Activated T-helper 1 cell treated with Interleukin-2 at 50 U/mL for 16 hours (primary cell): ENCODE data around the gene HIGD1B.
"Not testable (repeated sequence)": the region's sequence is repeated elsewhere in the genome, so short reads cannot be mapped to it uniquely, and the experiment has no call there.

Source experiments
- DNase-seq: peaks from one replicate; pipeline ENCODE4 v3.0.0-alpha.2; 2020; ENCODE audit warnings: low read depth

The HIGD1B gene

DNA sequence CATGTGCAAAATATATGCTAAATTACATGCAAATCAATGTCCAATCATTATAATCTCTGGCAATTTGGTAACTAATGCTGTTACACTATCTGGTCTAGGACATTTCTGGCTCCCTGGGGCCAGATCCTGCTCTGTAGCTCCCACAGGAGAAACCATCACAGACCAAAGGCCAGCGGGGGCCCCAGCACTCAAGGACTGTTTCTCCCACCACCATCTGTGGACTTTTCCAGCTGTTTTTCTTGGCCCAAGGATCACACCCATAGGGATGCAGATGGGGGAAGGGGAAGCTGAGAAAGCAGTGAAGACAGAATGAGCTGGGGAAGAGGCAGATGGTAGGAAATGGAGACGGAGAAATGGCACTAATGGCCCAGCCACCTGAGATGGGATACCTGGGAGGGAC, at the start of gene HIGD1B:
TSS of gene HIGD1B (plus strand) at position 298 of the 400 bp plus-strand sequence. CDS start 270 bp downstream, outside the sequence.
- no peak for DNase-seq

- no peak for DNase-seq
Measured at GRCh38 chr17:44798356-44798755, 49.3 kb upstream of the HIGD1B start.

DNA sequence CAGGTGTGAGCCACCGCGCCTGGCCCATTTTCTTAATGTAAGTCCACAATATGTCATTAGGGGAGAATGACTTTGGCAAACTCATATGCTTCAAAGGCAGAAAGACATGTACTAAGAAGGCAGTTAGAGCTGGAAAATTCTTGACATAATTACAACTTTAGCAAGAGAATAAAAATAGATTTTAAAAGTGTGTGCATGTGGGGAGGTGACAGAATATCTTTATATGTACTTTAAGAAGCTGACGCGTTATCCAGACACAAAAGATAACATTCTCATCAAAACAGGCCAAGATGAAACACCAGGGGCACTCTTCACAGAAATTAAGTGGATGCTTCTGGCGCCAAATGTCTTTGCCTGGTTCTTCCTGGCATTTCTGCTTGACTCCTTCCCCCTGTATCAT, 45.8 kb upstream of the HIGD1B start:
- DNase-seq: no peak

GRCh38 chr17:44804302-44805089, 43.2 kb upstream of the HIGD1B start:
- DNase-seq: no peak

DNA sequence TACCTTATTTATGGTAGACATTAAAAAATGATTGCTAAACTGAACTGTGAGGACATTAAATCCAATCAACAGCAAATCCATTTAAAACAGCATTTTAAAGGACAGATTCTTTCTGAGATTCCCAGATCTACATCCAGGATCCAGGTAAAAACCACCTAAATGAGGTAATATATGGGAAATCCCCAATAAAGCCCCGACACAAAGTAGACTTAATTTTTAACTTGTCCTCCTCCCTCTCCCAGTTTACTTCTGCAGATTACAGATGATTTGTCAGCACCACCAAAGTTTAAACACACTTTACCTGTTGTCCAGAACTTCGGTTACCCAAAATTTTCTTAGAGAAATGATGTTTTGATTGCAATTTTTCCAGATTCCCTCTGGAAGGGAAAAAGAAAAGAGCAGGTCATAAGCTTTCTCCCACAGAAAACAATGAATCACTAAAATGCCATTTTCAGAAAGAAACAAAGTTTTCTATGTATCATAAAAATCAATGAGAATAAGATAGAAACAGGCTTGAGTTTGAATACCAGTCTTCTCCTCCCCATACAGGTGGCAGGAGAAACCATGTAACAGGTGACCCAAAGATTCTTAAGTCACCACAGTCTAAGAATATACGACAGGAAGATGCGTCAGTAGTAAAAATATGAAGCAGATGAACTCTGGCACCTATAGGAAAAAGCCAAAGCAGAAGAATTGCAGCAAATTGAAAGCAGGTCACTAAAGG, 40.4 kb upstream of the HIGD1B start:
- no peak for DNase-seq

DNA sequence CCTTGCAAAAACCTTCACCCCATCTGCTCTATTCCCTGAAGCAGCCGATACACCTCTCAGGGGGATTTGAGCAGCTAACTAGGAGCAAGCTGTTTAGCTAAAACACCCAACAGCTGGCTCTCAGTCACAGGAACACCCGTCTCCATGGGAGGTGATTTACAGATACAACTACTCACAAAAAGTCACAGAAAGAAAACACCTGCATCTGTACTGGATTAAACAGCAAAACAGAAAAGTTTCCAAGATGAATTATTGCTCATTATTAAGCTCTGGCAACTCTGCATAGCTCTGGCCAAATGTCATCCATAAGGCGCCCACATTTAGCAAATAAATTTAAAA, 39.9 kb upstream of the HIGD1B start:
- DNase-seq: no peak

GRCh38 chr17:44808156-44808555, 39.5 kb upstream of the HIGD1B start:
- DNase-seq: no peak

GRCh38 chr17:44808656-44809388, 38.9 kb upstream of the HIGD1B start:
- DNase-seq: not testable (repeated sequence)

GRCh38 chr17:44812263-44812662, 35.4 kb upstream of the HIGD1B start:
- DNase-seq: no peak

DNA sequence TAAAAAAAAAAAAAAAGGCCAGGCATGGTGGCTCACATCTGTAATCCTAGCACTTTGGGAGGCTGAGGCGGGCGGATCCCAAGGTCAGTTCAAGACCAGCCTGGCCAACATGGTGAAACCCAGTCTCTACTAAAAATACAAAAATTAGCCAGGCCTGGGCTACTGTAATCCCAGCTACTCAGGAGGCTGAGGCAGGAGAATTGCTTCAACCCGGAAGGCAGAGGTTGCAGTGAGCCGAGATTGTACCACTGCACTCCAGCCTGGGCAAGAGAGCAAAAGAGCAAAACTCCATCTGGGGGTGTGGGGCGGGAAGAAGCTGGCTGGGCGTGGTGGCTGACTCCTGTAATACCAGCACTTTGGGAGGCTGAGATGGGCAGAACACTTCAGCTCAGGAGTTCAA, 29.2 kb upstream of the HIGD1B start:
- not testable (repeated sequence) for DNase-seq

- no peak for DNase-seq
Measured at GRCh38 chr17:44820631-44821212, 27.0 kb upstream of the HIGD1B start.

GRCh38 chr17:44825236-44825635, 22.4 kb upstream of the HIGD1B start:
- DNase-seq: not testable (repeated sequence)

- DNase-seq: no peak
Measured at GRCh38 chr17:44826123-44826790, 21.4 kb upstream of the HIGD1B start.

DNA sequence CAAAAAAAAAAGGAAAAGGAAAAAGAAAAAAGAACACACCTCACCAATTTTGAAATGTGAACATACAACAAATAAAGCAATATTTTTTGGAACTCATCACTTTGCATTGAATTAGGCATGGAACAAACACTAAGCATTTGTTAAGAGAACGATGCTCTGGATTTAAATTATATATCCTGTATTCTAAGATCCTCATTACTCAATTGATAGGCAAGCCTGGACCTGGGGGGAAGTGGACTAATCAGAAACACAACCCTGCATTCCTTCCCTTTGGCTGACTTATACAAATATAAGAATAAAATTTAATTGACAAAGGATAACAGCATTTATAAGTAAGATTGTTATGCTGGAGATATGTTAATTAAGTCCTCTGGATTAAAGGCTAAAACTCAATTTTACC, 19.8 kb upstream of the HIGD1B start:
- no peak for DNase-seq

DNA sequence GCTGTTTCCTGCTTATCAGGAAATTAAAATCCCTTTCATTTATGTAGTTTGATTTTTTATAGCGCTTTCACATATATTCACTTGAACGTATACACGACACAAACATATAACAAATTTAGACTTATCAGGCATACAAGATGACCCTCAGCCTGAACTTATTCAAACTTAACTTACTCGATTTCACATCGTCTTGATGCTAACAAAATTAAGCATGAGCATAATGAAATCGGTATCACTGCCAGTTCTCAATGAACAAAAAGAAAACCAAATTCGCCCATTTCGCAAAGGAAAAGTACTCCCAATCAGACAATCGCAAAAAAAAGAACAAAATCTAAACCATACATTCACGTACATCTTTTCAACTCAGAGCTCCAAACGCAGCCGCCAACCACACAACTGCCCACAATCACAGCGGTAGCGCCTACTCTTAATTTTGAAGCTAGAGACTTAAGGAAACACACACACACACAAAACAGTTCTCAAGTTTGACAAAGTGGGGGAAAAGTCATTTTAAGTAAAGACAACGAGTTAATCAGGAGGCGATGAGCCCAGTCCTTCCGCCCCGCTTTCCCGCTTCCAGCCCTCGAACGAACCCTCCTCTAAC, 18.7 kb upstream of the HIGD1B start:
- no peak for DNase-seq

GRCh38 chr17:44829523-44830358, 17.9 kb upstream of the HIGD1B start, which contains the start of gene GJC1:
Gene GJC1 (minus strand): TSS chr17:44830287. CDS start chr17:44805817, 24,470 bp downstream.
- DNase-seq: no peak

GRCh38 chr17:44830359-44831288, 17.1 kb upstream of the HIGD1B start:
- no peak for DNase-seq

DNA sequence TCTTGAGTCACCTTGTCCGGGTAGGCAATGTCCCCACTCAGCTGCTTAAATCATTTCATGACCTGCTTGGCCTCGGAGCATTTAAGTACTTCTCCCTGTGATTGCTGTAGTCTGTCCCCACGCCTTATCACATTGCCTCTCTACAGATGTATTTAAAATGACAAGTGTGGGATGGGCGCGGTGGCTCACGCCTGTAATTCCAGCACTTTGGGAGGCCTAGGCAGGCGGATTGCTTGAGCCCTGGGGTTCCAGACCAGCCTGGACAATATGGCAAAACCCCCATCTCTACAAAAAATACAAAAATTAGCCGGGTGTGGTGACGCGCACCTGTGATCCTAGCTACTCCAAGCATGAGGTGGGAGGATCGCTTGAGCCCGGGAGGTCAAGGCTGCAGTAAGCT, 16.3 kb upstream of the HIGD1B start:
- no peak for DNase-seq

DNA sequence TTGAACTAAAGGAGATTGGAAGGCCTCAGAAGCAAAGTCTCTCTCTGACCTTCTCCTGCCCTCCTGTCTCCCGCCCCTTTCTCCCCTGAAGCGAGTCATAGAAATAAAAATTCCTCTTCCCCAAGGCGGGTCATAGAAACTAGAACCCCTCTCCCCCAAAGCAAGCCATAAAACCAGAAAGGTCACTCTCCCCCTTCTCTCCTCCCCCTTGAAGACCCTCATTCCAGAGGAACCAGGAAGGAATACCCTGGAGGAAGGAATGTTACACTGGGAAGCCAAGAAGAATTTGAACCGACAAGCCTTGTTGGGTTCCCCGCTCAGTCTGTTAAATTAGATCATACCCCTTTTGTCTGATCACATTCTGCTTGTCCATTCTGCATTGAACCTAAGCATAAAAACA, 14.9 kb upstream of the HIGD1B start:
- DNase-seq: no peak
